AG09309 (cell line): ENCODE results near the gene NIN.

Source experiments
- DNase-seq: peaks from one replicate; pipeline ENCODE4 v3.0.0-alpha.2; 2010; ENCODE audit warnings: low read depth
- H3K4me3 ChIP-seq: 2 replicates; pipeline ENCODE4 v1.5.1; 2011; ENCODE audit warnings: mild to moderate bottlenecking, low read depth, low read length, moderate library complexity; ENCODE audit not compliant: control insufficient read depth
- TF ChIP-seq, protein P1 (sequence below): IDR thresholded peaks from 2 replicates; pipeline ENCODE4 v1.5.1; 2011; ENCODE audit warnings: mild to moderate bottlenecking, low read depth, low read length, inconsistent platforms; ENCODE audit not compliant: insufficient read depth, control insufficient read depth; ENCODE audit errors: missing control alignments

The NIN gene

DNA sequence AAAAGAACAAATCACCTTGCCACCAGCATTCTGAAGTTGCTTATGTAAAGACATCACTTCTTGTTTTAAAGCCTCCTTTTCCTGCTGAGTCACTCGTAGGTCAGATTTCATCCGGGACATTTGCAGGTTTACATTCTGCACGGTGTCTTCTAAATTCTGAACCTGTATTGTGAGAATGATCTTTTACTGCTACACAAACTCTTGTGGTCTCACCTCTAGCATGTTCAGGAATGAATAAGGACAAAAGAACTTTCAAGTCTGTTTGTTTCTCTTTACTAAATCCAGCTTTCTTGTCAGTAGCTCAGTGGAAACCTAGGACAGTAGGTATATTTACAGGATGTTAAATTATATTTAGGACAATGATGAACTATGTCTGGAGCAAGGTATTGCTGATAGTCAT, 89.4 kb downstream of the NIN start:
- no peak overlapping the region for H3K4me3 ChIP-seq
- no peak for DNase-seq
- TF ChIP-seq, protein P1, sequence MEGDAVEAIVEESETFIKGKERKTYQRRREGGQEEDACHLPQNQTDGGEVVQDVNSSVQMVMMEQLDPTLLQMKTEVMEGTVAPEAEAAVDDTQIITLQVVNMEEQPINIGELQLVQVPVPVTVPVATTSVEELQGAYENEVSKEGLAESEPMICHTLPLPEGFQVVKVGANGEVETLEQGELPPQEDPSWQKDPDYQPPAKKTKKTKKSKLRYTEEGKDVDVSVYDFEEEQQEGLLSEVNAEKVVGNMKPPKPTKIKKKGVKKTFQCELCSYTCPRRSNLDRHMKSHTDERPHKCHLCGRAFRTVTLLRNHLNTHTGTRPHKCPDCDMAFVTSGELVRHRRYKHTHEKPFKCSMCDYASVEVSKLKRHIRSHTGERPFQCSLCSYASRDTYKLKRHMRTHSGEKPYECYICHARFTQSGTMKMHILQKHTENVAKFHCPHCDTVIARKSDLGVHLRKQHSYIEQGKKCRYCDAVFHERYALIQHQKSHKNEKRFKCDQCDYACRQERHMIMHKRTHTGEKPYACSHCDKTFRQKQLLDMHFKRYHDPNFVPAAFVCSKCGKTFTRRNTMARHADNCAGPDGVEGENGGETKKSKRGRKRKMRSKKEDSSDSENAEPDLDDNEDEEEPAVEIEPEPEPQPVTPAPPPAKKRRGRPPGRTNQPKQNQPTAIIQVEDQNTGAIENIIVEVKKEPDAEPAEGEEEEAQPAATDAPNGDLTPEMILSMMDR = no peak

DNA sequence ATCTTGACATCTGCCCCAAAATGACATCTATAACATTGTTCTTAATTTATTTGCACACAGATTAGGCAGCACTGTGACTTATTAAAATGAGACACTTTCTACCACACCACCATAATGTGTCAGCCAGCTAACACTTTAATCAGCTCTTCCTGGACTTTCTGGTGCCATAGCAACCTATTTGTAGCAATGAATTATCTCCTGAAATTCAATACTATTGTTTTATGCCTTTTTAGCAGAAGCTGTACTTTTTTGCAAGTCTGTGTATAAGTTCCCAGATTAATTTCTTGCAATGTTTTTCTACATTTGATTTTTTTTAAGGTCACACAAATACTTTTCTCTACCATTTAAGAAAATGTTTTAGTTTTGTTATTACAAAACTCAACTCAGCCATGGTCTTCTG, 90.1 kb downstream of the NIN start:
- no peak for DNase-seq
- H3K4me3 ChIP-seq = no peak overlapping the region
- TF ChIP-seq, protein P1 = no peak

DNA sequence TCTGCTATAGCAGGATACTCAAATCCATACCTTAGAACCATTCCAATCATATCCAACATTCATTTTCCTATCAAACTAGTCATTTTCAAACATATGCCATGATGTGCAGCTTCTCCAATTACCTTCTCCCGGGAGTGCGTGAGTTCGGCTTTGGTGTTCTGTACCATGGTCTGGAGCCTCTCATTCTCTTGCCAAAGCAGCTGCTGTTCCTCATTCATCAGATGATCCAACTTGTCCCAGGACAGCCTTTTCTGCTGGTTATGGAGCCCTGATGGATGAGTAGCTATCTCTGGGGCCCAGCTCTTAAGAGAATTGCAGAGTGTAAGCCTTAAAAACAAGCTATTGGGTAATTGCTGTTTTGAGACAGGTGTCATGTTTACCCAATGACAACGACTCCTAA, 91.8 kb downstream of the NIN start:
- H3K4me3 ChIP-seq = no peak overlapping the region
- no peak for DNase-seq
- TF ChIP-seq, protein P1 = no peak

DNA sequence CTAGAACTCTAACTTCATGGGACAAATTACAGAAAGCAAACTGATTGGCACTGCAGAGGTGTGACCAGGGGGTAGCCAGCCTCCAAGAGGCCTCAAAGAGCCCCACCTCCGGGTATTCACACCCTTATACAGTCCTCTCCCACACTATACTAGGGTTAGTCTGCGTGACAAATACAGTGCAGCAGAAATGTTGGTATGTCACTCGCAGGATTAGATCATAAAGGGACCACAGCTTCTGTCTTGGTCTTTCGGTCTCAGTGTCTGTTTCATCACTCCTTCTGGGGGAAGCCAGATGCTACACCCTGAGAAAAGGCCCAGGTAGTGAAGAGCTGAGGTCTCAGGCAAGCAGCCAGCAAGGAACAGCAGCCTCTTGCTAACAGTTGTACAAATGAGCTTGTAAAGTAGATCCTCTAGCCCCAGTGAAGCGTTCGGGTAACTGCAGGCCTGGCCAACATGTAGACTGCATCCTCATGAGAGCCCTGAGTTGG, 94.0 kb downstream of the NIN start:
- TF ChIP-seq, protein P1 = no peak
- no peak overlapping the region for H3K4me3 ChIP-seq
- DNase-seq = no peak

DNA sequence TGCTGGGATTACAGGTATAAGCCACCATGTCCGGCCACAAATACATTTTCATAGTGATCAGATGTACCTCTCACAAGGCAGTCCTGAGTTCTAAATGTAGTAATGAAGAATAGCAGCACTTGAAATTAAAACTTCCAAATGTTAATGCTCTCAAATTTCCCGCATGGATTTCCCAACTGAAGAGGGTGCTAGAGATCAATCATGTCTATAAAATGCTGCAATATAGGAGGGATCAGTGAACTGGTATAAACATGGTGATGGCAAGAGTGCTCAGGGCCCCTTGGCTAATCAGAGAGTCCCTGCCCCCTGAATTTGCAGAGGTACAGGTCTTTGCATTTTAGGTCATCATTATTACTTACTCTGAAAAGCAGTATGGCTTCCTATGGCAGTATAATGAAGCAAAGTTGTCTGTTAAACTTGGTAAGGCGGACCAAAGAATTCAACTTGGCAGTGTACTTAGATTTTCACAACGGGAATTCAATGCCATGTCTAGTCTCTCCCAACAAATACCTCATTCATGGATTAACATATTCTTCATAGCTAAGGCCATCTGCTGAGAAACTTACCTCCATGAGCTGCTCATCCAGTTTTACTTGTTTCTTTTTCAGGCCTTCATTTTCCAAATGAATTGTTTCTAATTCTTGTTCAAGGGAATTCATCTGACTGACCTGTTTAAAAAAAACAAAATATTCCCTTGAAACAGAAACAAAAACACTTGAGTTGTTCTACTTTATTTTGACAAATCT, 95.8 kb downstream of the NIN start:
- no peak overlapping the region for H3K4me3 ChIP-seq
- no peak for DNase-seq
- TF ChIP-seq, protein P1 = peak; percentile 18

DNA sequence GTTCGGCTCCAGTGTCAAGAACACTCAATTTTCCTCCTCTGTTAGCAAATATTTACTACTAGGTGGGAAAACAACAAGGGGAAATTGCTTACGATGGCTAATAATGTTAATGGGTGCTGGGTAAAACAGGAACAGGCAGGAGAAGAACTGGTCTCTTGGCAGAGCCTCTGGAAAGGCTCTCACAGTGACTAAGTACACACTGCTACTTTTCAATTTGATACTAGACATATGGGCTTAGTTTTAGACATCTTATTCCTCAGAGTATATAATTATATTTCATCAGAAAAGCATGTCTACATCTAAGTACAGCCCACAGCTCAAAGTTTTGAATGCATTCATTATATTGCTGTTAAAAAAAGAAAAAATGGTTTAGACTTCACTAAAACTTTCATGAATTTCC, 97.5 kb downstream of the NIN start:
- TF ChIP-seq, protein P1 = no peak
- H3K4me3 ChIP-seq = no peak overlapping the region
- no peak for DNase-seq
